Adrenal gland (tissue), 12 donors: Measurements from ENCODE around the gene SYNGR2. TPM values are rescaled to one million over a fixed set of nuclear protein-coding genes. Genes with fewer than 3 reads are reported as not detected.

Experiments
- DNase-seq, 7 donors: peaks; one replicate each; pipeline ENCODE4 v3.0.0-alpha.2; 2019 to 2020
- H3K27ac ChIP-seq, 5 donors: fragments of 200-600 bp; sonication (generic) in 4 of 5; 1 replicate in 3 of 5; 2 replicates in 2 of 5; pipeline versions ENCODE4 v1.5.1 to v1.8.0; 2016 to 2020; ENCODE audit warnings: mild to moderate bottlenecking in 1 of 5
- H3K27me3 ChIP-seq: fragments of 200-600 bp; 2 replicates; pipeline ENCODE4 v1.8.0; 2021
- H3K36me3 ChIP-seq, 2 donors: fragments of 200-600 bp; replicated peaks in 1 of 2; 1 replicate in 1 of 2; 2 replicates in 1 of 2; pipeline versions ENCODE4 v1.5.1 to v1.8.0; 2018 to 2022
- H3K4me1 ChIP-seq, 2 donors: fragments of 200-600 bp; replicated peaks in 1 of 2; 1 replicate in 1 of 2; 2 replicates in 1 of 2; pipeline versions ENCODE4 v1.5.1 to v1.8.0; 2018 to 2021
- H3K4me3 ChIP-seq, 4 donors: fragments of 200-600 bp; sonication (generic) in 3 of 4; one replicate each; pipeline ENCODE4 v1.5.1; 2016 to 2018
- H3K9me3 ChIP-seq, 3 donors: fragments of 200-600 bp; sonication (generic) in 1 of 3; replicated peaks in 1 of 3; 1 replicate in 2 of 3; 2 replicates in 1 of 3; pipeline versions ENCODE4 v1.5.1 to v1.8.0; 2016 to 2021
- POLR2A ChIP-seq, 2 donors: fragments of 450-650 bp; IDR thresholded peaks; one replicate each; pipeline ENCODE4 v1.6.1; 2017; ENCODE audit warnings: antibody characterized with exemption in 2 of 2, mild to moderate bottlenecking in 2 of 2, moderate library complexity in 1 of 2
- WGBS, 4 donors: extraction: QIAGEN DNeasy Blood & Tissue Kit in 2 of 4; methylation state at CpG; one replicate each; pipeline versions ENCODE4 v1.1.5 to v1.1.7; 2013 to 2017; 5-methylcytosine and 5-hydroxymethylcytosine counted together
- intact Hi-C, 2 donors: fragments of 100-400 bp; cut with DNase I; formaldehyde crosslinking; loops; one replicate each; pipeline versions ENCODE4 v1.14.1 to v1.15.0; 2022 to 2023
- polyA plus RNA-seq, 3 donors: library from polyadenylated mRNA; stranded (reverse); fragments of 200-250 nt in 2 of 3; fragments of 350-450 nt in 1 of 3; fragmentation: Illumina TruSeq in 1 of 3; extraction: RNeasy Lipid Tissue Mini Kit (QIAGEN cat#74804) in 1 of 3; gene quantifications; one replicate each; pipeline ENCODE4 v1.2.3, GENCODE V29; 2013 to 2014
- total RNA-seq, 9 donors: library from RNA; depleted of rRNA in 4 of 9; stranded (reverse); fragments of >200 nt in 4 of 9; fragments of 120-200 nt in 1 of 9; fragmentation: NEBNext Ultra II Directional in 1 of 9; extraction: Animal tissue kit (Norgen Biotek cat#: 25700) in 1 of 9; gene quantifications; one replicate each; pipeline versions ENCODE4 v1.1.0 to v1.2.4, GENCODE V29; 2013 to 2023
- TF ChIP-seq, protein P1 (sequence below), 6 experiments: fragments of 450-650 bp in 4 of 6; fragments of 200-600 bp in 2 of 6; sonication (generic) in 1 of 6; IDR thresholded peaks; 1 replicate in 5 of 6; 2 replicates in 1 of 6; pipeline versions ENCODE4 v1.5.1 to v1.8.0; 2016 to 2021; ENCODE audit warnings: antibody characterized with exemption in 6 of 6, mild to moderate bottlenecking in 2 of 6, moderate library complexity in 1 of 6
- donor health status: healthy with polysubstance abuse.
- donor health status: Bipolar disorder and iron deficiency.
- donor health status: DM: yes; HTN: yes; CAD: no.
- donor health status: DM: no; HTN: no; CAD: no.
- donor health status: DM: no; HTN: no; CAD: no.
- donor health status: DM: yes; HTN: yes; CAD: no.

SYNGR2 gene
- total and polyA plus RNA-seq, 12 donors, result 32.7 to 98.1 (median 58.3) TPM

DNA sequence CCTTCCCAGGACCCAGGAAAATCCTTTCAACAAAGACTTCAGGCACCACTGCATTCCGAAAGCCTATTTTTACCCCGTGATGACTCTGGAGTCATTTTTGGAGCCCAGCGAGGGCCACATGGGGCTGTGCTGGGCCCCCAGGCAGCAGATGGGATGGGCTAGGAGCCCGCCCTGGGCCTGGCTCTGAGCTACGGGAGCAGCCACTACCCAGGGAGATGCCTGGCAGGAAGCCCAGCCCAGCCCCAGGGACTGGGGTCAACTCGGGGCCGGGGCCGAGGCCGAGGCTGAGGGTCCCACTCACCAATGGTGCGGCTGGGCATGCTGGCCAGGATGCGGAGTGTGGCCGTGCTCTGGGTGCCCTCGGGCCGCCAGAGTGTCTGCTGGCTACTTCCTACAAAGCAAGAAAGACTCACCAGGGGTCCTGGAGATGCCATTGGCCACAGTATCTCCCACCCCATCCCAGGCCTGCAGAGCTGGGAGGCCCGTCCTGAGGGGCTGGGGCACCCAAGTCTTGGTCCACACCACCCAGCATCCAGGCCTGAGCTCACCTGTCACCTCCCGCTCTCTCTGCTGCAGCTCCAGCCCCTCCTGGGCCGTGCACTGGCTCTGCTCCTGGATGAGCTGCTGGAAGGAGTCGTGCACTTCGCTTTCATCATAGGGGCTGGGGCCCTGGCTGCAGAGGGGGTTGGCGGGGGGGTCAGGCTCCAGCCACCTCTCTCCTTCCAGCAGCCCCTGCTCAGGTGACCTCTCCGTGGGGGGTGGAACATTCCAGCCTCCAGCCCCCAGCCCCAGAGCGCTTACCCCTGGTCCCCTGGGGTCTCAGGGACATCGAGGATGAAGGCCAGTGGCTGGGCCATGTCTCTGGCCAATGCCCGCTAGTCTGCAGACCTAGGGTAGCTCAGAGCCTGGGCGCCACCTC, 42.1 kb upstream of the SYNGR2 start:
- no peak for DNase-seq
- WGBS, 4 donors, result 64 to 79% (median 73%) methylated on average over 4 to 25 of the region's 25 CpGs
- Histone ChIP-seq H3K27me3 (peaks cover under 1% of the 10 kb centered on the region), H3K4me3 (no peak overlapping the region), H3K9me3 (no peaks in the 10 kb centered on the region), H3K4me1 (peaks cover 12 to 40% of the 10 kb centered on the region in 2 donors), H3K36me3 (no peaks in the 10 kb centered on the region), H3K27ac (peak overlapping the region in 2 of 5 donors; percentile 73 to 91)
- intact Hi-C loops, result loop anchor here in 1 of 2 donors (5.0 kb wide), 1 partner anchor 46 kb away; no protein-coding TSS in a partner anchor
- TF ChIP-seq, protein P1, sequence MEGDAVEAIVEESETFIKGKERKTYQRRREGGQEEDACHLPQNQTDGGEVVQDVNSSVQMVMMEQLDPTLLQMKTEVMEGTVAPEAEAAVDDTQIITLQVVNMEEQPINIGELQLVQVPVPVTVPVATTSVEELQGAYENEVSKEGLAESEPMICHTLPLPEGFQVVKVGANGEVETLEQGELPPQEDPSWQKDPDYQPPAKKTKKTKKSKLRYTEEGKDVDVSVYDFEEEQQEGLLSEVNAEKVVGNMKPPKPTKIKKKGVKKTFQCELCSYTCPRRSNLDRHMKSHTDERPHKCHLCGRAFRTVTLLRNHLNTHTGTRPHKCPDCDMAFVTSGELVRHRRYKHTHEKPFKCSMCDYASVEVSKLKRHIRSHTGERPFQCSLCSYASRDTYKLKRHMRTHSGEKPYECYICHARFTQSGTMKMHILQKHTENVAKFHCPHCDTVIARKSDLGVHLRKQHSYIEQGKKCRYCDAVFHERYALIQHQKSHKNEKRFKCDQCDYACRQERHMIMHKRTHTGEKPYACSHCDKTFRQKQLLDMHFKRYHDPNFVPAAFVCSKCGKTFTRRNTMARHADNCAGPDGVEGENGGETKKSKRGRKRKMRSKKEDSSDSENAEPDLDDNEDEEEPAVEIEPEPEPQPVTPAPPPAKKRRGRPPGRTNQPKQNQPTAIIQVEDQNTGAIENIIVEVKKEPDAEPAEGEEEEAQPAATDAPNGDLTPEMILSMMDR (IDR thresholded peaks at IDR 0.05), result no peak
- no peak for TF ChIP-seq POLR2A (IDR thresholded peaks at IDR 0.05)

DNA sequence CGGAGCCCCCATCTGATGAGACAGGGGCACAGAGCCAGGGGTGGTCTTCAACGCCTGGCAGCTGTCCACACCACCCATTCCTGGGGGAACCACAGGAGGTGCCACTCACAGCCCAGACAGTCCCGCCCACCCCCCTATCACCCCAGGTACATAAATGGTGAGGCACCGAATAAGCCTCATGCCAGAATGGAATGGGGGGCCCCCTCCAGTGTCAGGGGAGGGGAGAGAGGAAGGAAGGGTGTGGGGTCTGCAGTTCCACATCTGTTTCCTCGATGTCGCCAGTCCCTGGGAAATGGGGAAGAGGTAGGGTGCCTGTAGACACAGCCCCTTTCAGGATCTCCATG, 41.5 kb upstream of the SYNGR2 start:
- 60 to 82% (median 70%) methylated on average over 2 to 6 of the region's 6 CpGs for WGBS, 4 donors
- peaks cover 7% of the 10 kb centered on the region for H3K27me3 ChIP-seq
- peak overlapping the region in 2 of 5 donors; percentile 73 to 91 for H3K27ac ChIP-seq
- H3K4me1 ChIP-seq, result peaks cover 12 to 46% of the 10 kb centered on the region in 2 donors
- no peaks in the 10 kb centered on the region for H3K9me3 ChIP-seq
- no peak for TF ChIP-seq POLR2A (IDR thresholded peaks at IDR 0.05)
- TF ChIP-seq, protein P1 (IDR thresholded peaks at IDR 0.05), result no peak
- H3K4me3 ChIP-seq, result no peak overlapping the region
- intact Hi-C loops, result loop anchor here in 1 of 2 donors (5.0 kb wide), 1 partner anchor 45 kb away; no protein-coding TSS in a partner anchor
- DNase-seq, result no peak
- no peaks in the 10 kb centered on the region for H3K36me3 ChIP-seq

DNA sequence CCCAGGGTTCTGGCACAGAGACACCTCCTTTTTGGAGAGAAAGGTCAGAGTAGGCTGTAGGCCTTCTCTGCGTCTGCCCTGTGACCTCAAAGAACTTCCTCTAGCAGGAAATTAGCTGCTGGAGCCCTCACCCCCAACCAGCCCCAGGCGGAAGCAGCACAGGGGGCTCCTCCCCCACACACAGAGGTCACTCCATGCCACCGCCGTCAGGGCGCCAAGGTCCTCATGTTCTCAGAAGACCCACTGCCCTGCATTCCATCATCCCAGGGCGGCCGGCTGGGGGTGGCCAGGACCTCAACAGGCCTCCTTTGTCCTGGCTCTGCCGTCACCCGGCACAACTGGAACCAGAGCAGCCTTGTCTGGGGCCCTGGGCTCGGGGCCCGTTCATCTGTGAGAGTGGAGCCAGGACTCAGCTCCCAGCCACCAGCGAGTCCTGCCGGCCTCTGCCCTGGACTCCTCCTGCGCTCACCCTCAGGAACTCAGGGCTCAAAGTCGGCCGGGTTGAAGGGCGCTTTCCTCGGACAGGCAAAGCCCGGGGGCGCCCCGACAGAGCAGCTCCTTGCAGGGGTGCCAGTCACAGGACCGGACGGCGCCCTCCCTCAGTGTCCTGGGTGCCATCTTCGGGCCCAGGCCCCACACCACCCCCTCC, 41.0 kb upstream of the SYNGR2 start:
- intact Hi-C loops, result loop anchor here in 1 of 2 donors (5.0 kb wide), 1 partner anchor 45 kb away; no protein-coding TSS in a partner anchor

More for the DNA sequence above, 41.0 kb upstream of the SYNGR2 start:
- TF ChIP-seq, protein P1 (IDR thresholded peaks at IDR 0.05), result no peak
- TF ChIP-seq POLR2A (IDR thresholded peaks at IDR 0.05), result peak in 1 of 2 donors; percentile 21
- DNase-seq, result peak in 6 of 7 donors; percentile 50 to 79 (median 64)
- peak overlapping the region in 3 of 4 donors; percentile 11 to 74 (median 33) for H3K4me3 ChIP-seq
- H3K36me3 ChIP-seq, result no peaks in the 10 kb centered on the region
- WGBS, 4 donors, result 44 to 58% (median 51%) methylated on average over 3 to 25 of the region's 25 CpGs
- H3K4me1 ChIP-seq, result peaks cover 12 to 47% of the 10 kb centered on the region in 2 donors
- H3K27ac ChIP-seq, result peak overlapping the region in 4 of 5 donors; percentile 70 to 91 (median 72)
- no peaks in the 10 kb centered on the region for H3K9me3 ChIP-seq
- peaks cover 10% of the 10 kb centered on the region for H3K27me3 ChIP-seq
